Activated CD8-positive, alpha-beta memory T cell treated with anti-CD3 and anti-CD28 coated beads for 48 hours (primary cell): ENCODE results near the gene GNG7.
"Not testable (repeated sequence)": the region's sequence is repeated elsewhere in the genome, so short reads cannot be mapped to it uniquely, and the experiment has no call there.

Experiments
- DNase-seq, 3 experiments: peaks; one replicate each; pipeline ENCODE4 v3.0.0-alpha.2; 2020; ENCODE audit warnings: low read depth in 2 of 3, low spot score in 2 of 3

GNG7 gene

GRCh38 chr19:2475018-2475701 is 227.3 kb downstream of the GNG7 start:
- DNase-seq, result peak in 2 of 3 experiments; percentile 41 to 66

- DNase-seq, result peak; percentile 86 to 96 (median 91)
Measured at GRCh38 chr19:2474232-2475017, 228.1 kb downstream of the GNG7 start.

- not testable (repeated sequence) for DNase-seq
Measured at GRCh38 chr19:2469915-2470200, 232.6 kb downstream of the GNG7 start.

- DNase-seq, result no peak
Measured at GRCh38 chr19:2469102-2469914, 233.2 kb downstream of the GNG7 start.

- no peak for DNase-seq
Measured at GRCh38 chr19:2468596-2468995, 233.9 kb downstream of the GNG7 start.

- DNase-seq, result no peak
Measured at GRCh38 chr19:2464389-2464788, 238.1 kb downstream of the GNG7 start.

GRCh38 chr19:2463694-2464093 is 238.8 kb downstream of the GNG7 start:
- not testable (repeated sequence) for DNase-seq

- no peak for DNase-seq
Measured at GRCh38 chr19:2462635-2463421, 239.7 kb downstream of the GNG7 start.

GRCh38 chr19:2461751-2462634 is 240.5 kb downstream of the GNG7 start:
- peak in 2 of 3 experiments; percentile 63 to 64 for DNase-seq
